Stimulated activated CD8-positive, alpha-beta memory T cell treated with anti-CD3 and anti-CD28 coated beads, Interleukin-7, amount 100 ng/mL, for 4 hours (primary cell): ENCODE data around the gene SNRNP70.
A peak's percentile ranks its signal among the peaks of the same experiment; 100 is the strongest.
"Not testable (repeated sequence)": the region's sequence is repeated elsewhere in the genome, so short reads cannot be mapped to it uniquely, and the experiment has no call there.

ENCODE experiments used
- DNase-seq, 2 donors: peaks; one replicate each; pipeline ENCODE4 v3.0.0-alpha.2; 2020; ENCODE audit warnings: low read depth in 2 of 2

The SNRNP70 gene

GRCh38 chr19:49064029-49064629 is 21.1 kb upstream of the SNRNP70 start:
- no peak for DNase-seq

- no peak for DNase-seq
These were observed 20.3 kb upstream of the SNRNP70 start, which contains the start of gene NTF4 for GRCh38 chr19:49064768-49065611. NTF4 (minus strand) TSS chr19:49064818; CDS start chr19:49061997, 2,821 bp downstream.

- no peak for DNase-seq
These were observed 19.2 kb upstream of the SNRNP70 start for GRCh38 chr19:49065905-49066512.

- DNase-seq: no peak
These were observed 17.7 kb upstream of the SNRNP70 start for GRCh38 chr19:49067554-49067953.

- DNase-seq: no peak
These were observed 16.2 kb upstream of the SNRNP70 start for GRCh38 chr19:49069026-49069425.

GRCh38 chr19:49070416-49070815 is 14.8 kb upstream of the SNRNP70 start:
- DNase-seq: no peak

- DNase-seq: peak in 1 of 2 donors; percentile 20
These were observed 13.2 kb upstream of the SNRNP70 start for GRCh38 chr19:49071860-49072547.

GRCh38 chr19:49073514-49074378 is 11.5 kb upstream of the SNRNP70 start:
- no peak for DNase-seq

GRCh38 chr19:49074869-49075268 is 10.4 kb upstream of the SNRNP70 start:
- not testable (repeated sequence) for DNase-seq

GRCh38 chr19:49080392-49080791 is 4.9 kb upstream of the SNRNP70 start:
- DNase-seq: no peak

- DNase-seq: no peak
These were observed 4.0 kb upstream of the SNRNP70 start for GRCh38 chr19:49081273-49081672.

GRCh38 chr19:49084206-49085019 is 838 bp upstream of the SNRNP70 start:
- no peak for DNase-seq

GRCh38 chr19:49085868-49086232 is 599 bp downstream of the SNRNP70 start:
- no peak for DNase-seq

GRCh38 chr19:49086296-49086695 is 1.0 kb downstream of the SNRNP70 start:
- DNase-seq: no peak

GRCh38 chr19:49091391-49092038 is 6.3 kb downstream of the SNRNP70 start:
- no peak for DNase-seq

- DNase-seq: no peak
These were observed 7.4 kb downstream of the SNRNP70 start for GRCh38 chr19:49092686-49093085.

- DNase-seq: no peak
These were observed 9.5 kb downstream of the SNRNP70 start for GRCh38 chr19:49094505-49095482.

- DNase-seq: peak; percentile 50 to 62
These were observed 12.4 kb downstream of the SNRNP70 start for GRCh38 chr19:49097453-49098288.
